SK-N-MC (cell line): ENCODE data around the gene TMEM60.

Source experiments
- EZH2 ChIP-seq: fragments of 200-600 bp; sonication (generic); IDR thresholded peaks from one replicate; pipeline ENCODE4 v1.6.1; 2017; ENCODE audit warnings: antibody characterized with exemption
- POLR2AphosphoS5 ChIP-seq: IDR thresholded peaks from 2 replicates; pipeline ENCODE4 v1.6.1; 2012; ENCODE audit warnings: mild to moderate bottlenecking, low read depth, low read length, borderline replicate concordance

- TF ChIP-seq POLR2AphosphoS5 (no peak), EZH2 (no peak)
Observed at GRCh38 chr7:77827999-77828398, 29.8 kb upstream of the TMEM60 start.
